A673 (cell line): ENCODE results near the gene AQP3.

ENCODE experiments used
- EZH2 ChIP-seq: fragments of 200-600 bp; sonication (generic); IDR thresholded peaks from 2 replicates; pipeline ENCODE4 v1.6.1; 2017; ENCODE audit warnings: borderline replicate concordance, low read depth, mild to moderate bottlenecking, mixed read lengths, antibody characterized with exemption, low read length; ENCODE audit not compliant: poor library complexity, severe bottlenecking
- TF ChIP-seq, protein P1 (sequence below): fragments of 300-800, 200-600 bp; sonication (generic); conservative IDR thresholded peaks from 2 replicates; pipeline ENCODE4 v1.5.1; 2017; ENCODE audit warnings: low read depth, mild to moderate bottlenecking, antibody characterized with exemption, low read length, moderate library complexity, mixed read lengths

DNA sequence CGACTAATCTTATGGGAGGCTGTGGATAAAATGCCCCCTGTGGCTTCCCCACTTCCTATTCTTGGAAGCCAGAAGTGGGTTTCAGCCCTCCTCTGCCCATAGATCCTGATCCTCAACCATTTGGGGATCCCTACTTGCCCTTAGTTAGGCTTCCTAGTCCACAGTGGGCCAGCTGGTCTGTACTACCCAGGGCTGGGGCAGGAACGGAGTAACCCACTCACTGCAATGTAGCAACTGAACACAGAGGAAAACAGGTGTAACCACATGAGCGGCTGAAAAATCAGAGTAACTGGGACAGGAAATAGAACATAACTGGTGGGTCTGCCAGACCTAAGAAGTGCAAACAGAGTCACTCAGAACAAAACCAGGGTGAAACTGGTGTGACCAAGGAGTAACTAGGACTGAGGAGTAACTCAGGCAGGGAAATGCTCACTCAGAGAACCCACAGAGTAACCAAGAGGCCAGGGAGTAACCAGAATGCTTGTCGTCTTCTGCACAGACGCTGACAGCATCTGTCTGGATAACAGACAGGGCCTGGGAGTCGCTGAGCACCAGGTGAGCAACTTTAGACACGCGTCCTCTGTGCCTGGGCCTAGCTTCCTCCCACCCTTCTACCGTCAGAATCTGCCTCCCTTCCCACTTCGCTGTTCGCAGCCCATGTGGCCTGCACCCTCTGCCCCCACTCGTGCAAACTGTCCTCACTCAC lies 1.0 kb downstream of the AQP3 start:
- TF ChIP-seq, protein P1, sequence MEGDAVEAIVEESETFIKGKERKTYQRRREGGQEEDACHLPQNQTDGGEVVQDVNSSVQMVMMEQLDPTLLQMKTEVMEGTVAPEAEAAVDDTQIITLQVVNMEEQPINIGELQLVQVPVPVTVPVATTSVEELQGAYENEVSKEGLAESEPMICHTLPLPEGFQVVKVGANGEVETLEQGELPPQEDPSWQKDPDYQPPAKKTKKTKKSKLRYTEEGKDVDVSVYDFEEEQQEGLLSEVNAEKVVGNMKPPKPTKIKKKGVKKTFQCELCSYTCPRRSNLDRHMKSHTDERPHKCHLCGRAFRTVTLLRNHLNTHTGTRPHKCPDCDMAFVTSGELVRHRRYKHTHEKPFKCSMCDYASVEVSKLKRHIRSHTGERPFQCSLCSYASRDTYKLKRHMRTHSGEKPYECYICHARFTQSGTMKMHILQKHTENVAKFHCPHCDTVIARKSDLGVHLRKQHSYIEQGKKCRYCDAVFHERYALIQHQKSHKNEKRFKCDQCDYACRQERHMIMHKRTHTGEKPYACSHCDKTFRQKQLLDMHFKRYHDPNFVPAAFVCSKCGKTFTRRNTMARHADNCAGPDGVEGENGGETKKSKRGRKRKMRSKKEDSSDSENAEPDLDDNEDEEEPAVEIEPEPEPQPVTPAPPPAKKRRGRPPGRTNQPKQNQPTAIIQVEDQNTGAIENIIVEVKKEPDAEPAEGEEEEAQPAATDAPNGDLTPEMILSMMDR: no peak
- no peak for TF ChIP-seq EZH2
